ENCODE results near the gene EVX2.

EVX2 gene

GRCh38 chr2:176074919-176075425, 8.8 kb downstream of the EVX2 start:
- no peak overlapping the region for H3K4me3 ChIP-seq (ENCODE audit: low read depth, low read length)

GRCh38 chr2:176072951-176073904, 10.5 kb downstream of the EVX2 start:
- TF ChIP-seq CTCF (IDR thresholded peaks at IDR 0.05; ENCODE audit: insufficient read depth, low read depth, low read length, missing control alignments): no peak
- no peak overlapping the region for H3K4me3 ChIP-seq (ENCODE audit: low read depth, low read length)
- no peak for DNase-seq (ENCODE audit: low read depth)

More at GRCh38 chr2:176074919-176075425, 8.8 kb downstream of the EVX2 start:
- DNase-seq (ENCODE audit: low read depth): no peak
- TF ChIP-seq CTCF (IDR thresholded peaks at IDR 0.05; ENCODE audit: insufficient read depth, low read depth, low read length, missing control alignments): no peak

- DNase-seq (ENCODE audit: low read depth): no peak
- H3K4me3 ChIP-seq (ENCODE audit: low read depth, low read length): no peak overlapping the region
- TF ChIP-seq CTCF (IDR thresholded peaks at IDR 0.05; ENCODE audit: insufficient read depth, low read depth, low read length, missing control alignments): no peak
Observed at GRCh38 chr2:176072292-176072669, 11.5 kb downstream of the EVX2 start.

- TF ChIP-seq CTCF (IDR thresholded peaks at IDR 0.05; ENCODE audit: insufficient read depth, low read depth, low read length, missing control alignments): no peak
- no peak overlapping the region for H3K4me3 ChIP-seq (ENCODE audit: low read depth, low read length)
- DNase-seq (ENCODE audit: low read depth): no peak
Observed at GRCh38 chr2:176071330-176072291, 12.2 kb downstream of the EVX2 start.

- no peak for TF ChIP-seq CTCF (IDR thresholded peaks at IDR 0.05; ENCODE audit: insufficient read depth, low read depth, low read length, missing control alignments)
- no peak for DNase-seq (ENCODE audit: low read depth)
- no peak overlapping the region for H3K4me3 ChIP-seq (ENCODE audit: low read depth, low read length)
Observed at GRCh38 chr2:176068419-176068832, 15.3 kb downstream of the EVX2 start.

- no peak for DNase-seq (ENCODE audit: low read depth)
- H3K4me3 ChIP-seq (ENCODE audit: low read depth, low read length): no peak overlapping the region
Observed at GRCh38 chr2:176067589-176068418, 16.0 kb downstream of the EVX2 start.

More at GRCh38 chr2:176067589-176068418, 16.0 kb downstream of the EVX2 start:
- TF ChIP-seq CTCF (IDR thresholded peaks at IDR 0.05; ENCODE audit: insufficient read depth, low read depth, low read length, missing control alignments): no peak
